GM12878 (cell line): ENCODE data around the gene KCNH5. TPM values are rescaled to one million over a fixed set of nuclear protein-coding genes. Genes with fewer than 3 reads are reported as not detected.

Experiments used
- ATAC-seq: fragments of 200-7000 bp; cut with Tn5 transposase; 3 replicates; pipeline ENCODE4 v1.9.1; 2020; ENCODE audit warnings: mild to moderate bottlenecking, moderate library complexity
- BruUV-seq: library from RNA; stranded (reverse); fragments of 400-500 nt; replicated peaks from 2 replicates; lab custom pipeline; 2021; lab: Mats Ljungman, UMichigan
- CTCF ChIA-PET: fragments of 300-600 bp; sonication (Branson Sonifier 250); formaldehyde crosslinking; extraction: SDS; loops from one replicate; lab custom pipeline; 2021; ENCODE audit warnings: inconsistent platforms; lab: Yijun Ruan, JAX
- POLR2A ChIA-PET: fragments of 350-600 bp; formaldehyde crosslinking; extraction: SDS; loops from one replicate; lab custom pipeline; 2021; ENCODE audit warnings: inconsistent platforms; lab: Charles Lee
- RAD21 ChIA-PET: fragments of 300-600 bp; sonication (Branson Sonifier 250); formaldehyde crosslinking; loops from one replicate; lab custom pipeline; 2023; ENCODE audit warnings: antibody characterized with exemption; ENCODE audit not compliant: unreplicated experiment; lab: Charles Lee
- SMC1A ChIA-PET: fragments of 300-600 bp; sonication (Branson Sonifier 250); formaldehyde crosslinking; loops from one replicate; lab custom pipeline; 2023; ENCODE audit not compliant: unreplicated experiment, uncharacterized antibody; lab: Charles Lee
- DNase-seq: peaks from one replicate; pipeline ENCODE4 v3.0.0-alpha.2; 2011; ENCODE audit warnings: low read depth, low spot score
- FAIRE-seq: peaks from 3 replicates; lab custom pipeline; 2011; peaks lifted over from hg19 to GRCh38; lab: Jason Lieb, UNC
- H2AFZ ChIP-seq: 2 replicates; pipeline ENCODE4 v1.6.0; 2011; ENCODE audit warnings: low read depth, low read length, control low read depth; ENCODE audit not compliant: control insufficient read depth
- H3K27ac ChIP-seq: 2 replicates; pipeline ENCODE4 v1.5.1; 2011; ENCODE audit warnings: control low read depth; ENCODE audit not compliant: control insufficient read depth, insufficient read depth
- H3K27me3 ChIP-seq, 2 experiments: replicated peaks in 1 of 2; 2 replicates each; pipeline versions ENCODE4 v1.6.0 to v1.6.1; 2011; ENCODE audit warnings: low read length in 1 of 2; ENCODE audit not compliant: control insufficient read depth in 2 of 2, insufficient read depth in 2 of 2
- H3K36me3 ChIP-seq, 2 experiments: 2 replicates each; pipeline ENCODE4 v1.5.1; 2011; ENCODE audit warnings: low read length in 1 of 2; ENCODE audit not compliant: control insufficient read depth in 2 of 2, insufficient read depth in 2 of 2
- H3K4me1 ChIP-seq: 2 replicates; pipeline ENCODE4 v1.6.1; 2011; ENCODE audit warnings: mild to moderate bottlenecking, low read length, moderate library complexity, mixed read lengths; ENCODE audit not compliant: control insufficient read depth, insufficient read depth
- H3K4me2 ChIP-seq: 2 replicates; pipeline ENCODE4 v1.6.0; 2011; ENCODE audit warnings: control low read depth; ENCODE audit not compliant: control insufficient read depth, insufficient read depth
- H3K4me3 ChIP-seq: fragments of 200-600 bp; sonication (generic); 2 replicates; pipeline ENCODE4 v1.5.1; 2016
- H3K79me2 ChIP-seq: 2 replicates; pipeline ENCODE4 v1.6.0; 2011; ENCODE audit warnings: low read length; ENCODE audit not compliant: control insufficient read depth, insufficient read depth
- H3K9ac ChIP-seq: 2 replicates; pipeline ENCODE4 v1.8.0; 2011; ENCODE audit warnings: low read length, control low read depth, mixed read lengths; ENCODE audit not compliant: control insufficient read depth, insufficient read depth
- H3K9me3 ChIP-seq: replicated peaks from 3 replicates; pipeline ENCODE4 v1.5.1; 2011; ENCODE audit warnings: mild to moderate bottlenecking, low read length; ENCODE audit not compliant: control insufficient read depth, insufficient read depth
- H4K20me1 ChIP-seq: 2 replicates; pipeline ENCODE4 v1.6.0; 2011; ENCODE audit not compliant: control insufficient read depth, insufficient read depth
- BCLAF1 ChIP-seq: fragments of 450-650 bp; IDR thresholded peaks from 2 replicates; pipeline ENCODE4 v1.6.1; 2017; ENCODE audit warnings: antibody characterized with exemption, mild to moderate bottlenecking, moderate library complexity
- BRCA1 ChIP-seq: IDR thresholded peaks from 2 replicates; pipeline ENCODE4 v1.6.1; 2011; ENCODE audit warnings: low read depth, low read length, improper control_type of control experiment
- CEBPB ChIP-seq, 2 experiments: fragments of 150-350 bp in 1 of 2; IDR thresholded peaks; 2 replicates each; pipeline ENCODE4 v1.6.1; 2012 to 2014; ENCODE audit warnings: low read depth in 2 of 2, low read length in 2 of 2, borderline replicate concordance in 1 of 2, inconsistent platforms in 1 of 2
- CREB1 ChIP-seq: IDR thresholded peaks from 2 replicates; pipeline ENCODE4 v1.6.1; 2012; ENCODE audit warnings: low read depth, mild to moderate bottlenecking, inconsistent platforms
- FOS ChIP-seq: IDR thresholded peaks from 3 replicates; pipeline ENCODE4 v1.6.1; 2011; ENCODE audit warnings: borderline replicate concordance; ENCODE audit not compliant: insufficient read length; ENCODE audit errors: extremely low read depth
- PAX5 ChIP-seq: IDR thresholded peaks from 2 replicates; pipeline ENCODE4 v1.6.1; 2011; ENCODE audit warnings: low read depth, low read length, borderline replicate concordance
- PBX3 ChIP-seq: IDR thresholded peaks from 2 replicates; pipeline ENCODE4 v1.6.1; 2011; ENCODE audit warnings: mild to moderate bottlenecking, low read depth, low read length, moderate library complexity; ENCODE audit not compliant: insufficient replicate concordance
- PKNOX1 ChIP-seq: fragments of 450-650 bp; IDR thresholded peaks from 2 replicates; pipeline ENCODE4 v1.6.1; 2016; ENCODE audit warnings: mild to moderate bottlenecking
- PML ChIP-seq: IDR thresholded peaks from 2 replicates; pipeline ENCODE4 v1.6.1; 2012; ENCODE audit warnings: low read length, inconsistent platforms
- RCOR1 ChIP-seq: conservative IDR thresholded peaks from 2 replicates; pipeline ENCODE4 v1.6.1; 2012; ENCODE audit warnings: low read depth, low read length, improper control_type of control experiment
- RELB ChIP-seq: fragments of 450-650 bp; IDR thresholded peaks from 2 replicates; pipeline ENCODE4 v1.6.1; 2017; ENCODE audit warnings: low read depth, mild to moderate bottlenecking, moderate library complexity
- RFX5 ChIP-seq: IDR thresholded peaks from 2 replicates; pipeline ENCODE4 v1.6.1; 2011; ENCODE audit warnings: low read depth, low read length, improper control_type of control experiment
- SIX5 ChIP-seq: IDR thresholded peaks from 2 replicates; pipeline ENCODE4 v1.6.1; 2011; ENCODE audit warnings: mild to moderate bottlenecking, low read depth, low read length, moderate library complexity; ENCODE audit not compliant: severe bottlenecking
- SPI1 ChIP-seq: IDR thresholded peaks from 2 replicates; pipeline ENCODE4 v1.6.1; 2011; ENCODE audit warnings: low read depth, mild to moderate bottlenecking, low read length, moderate library complexity, borderline replicate concordance; ENCODE audit not compliant: insufficient read depth
- SREBF2 ChIP-seq: IDR thresholded peaks from 2 replicates; pipeline ENCODE4 v1.6.1; 2012; ENCODE audit warnings: mild to moderate bottlenecking, low read length
- SUPT20H ChIP-seq: IDR thresholded peaks from 2 replicates; pipeline ENCODE4 v1.6.1; 2011; ENCODE audit warnings: low read depth, mild to moderate bottlenecking, low read length, moderate library complexity, borderline replicate concordance; ENCODE audit not compliant: control insufficient read depth
- TCF7 ChIP-seq: IDR thresholded peaks from 2 replicates; pipeline ENCODE4 v1.6.1; 2014; ENCODE audit warnings: antibody characterized with exemption, borderline replicate concordance
- ZBED1 ChIP-seq: IDR thresholded peaks from 2 replicates; pipeline ENCODE4 v1.6.1; 2016; ENCODE audit warnings: borderline replicate concordance
- WGBS: methylation state at CpG from one replicate; pipeline ENCODE4 v1.1.6; 2016; ENCODE audit warnings: low lambda C conversion rate; ENCODE audit not compliant: insufficient replicate concordance, insufficient coverage; ENCODE audit errors: missing lambda C conversion rate; 5-methylcytosine and 5-hydroxymethylcytosine counted together
- in situ Hi-C: fragments of 300-500 bp; cut with MboI; formaldehyde crosslinking; loops from 9 replicates; pipeline ENCODE4 v1.14.3; 2018; ENCODE audit warnings: mixed read lengths
- intact Hi-C: fragments of 100-400 bp; cut with micrococcal nuclease; formaldehyde crosslinking; loops from one replicate; pipeline ENCODE4 v1.14.2; 2022; ENCODE audit not compliant: unreplicated experiment
- polyA plus RNA-seq, 11 experiments: library from polyadenylated mRNA; depleted of rRNA in 4 of 11; unstranded in 6 of 11; stranded (reverse) in 5 of 11; fragments of >200 nt; fragmentation: Nextera tagmentation in 4 of 11; fragmentation: Illumina TruSeq in 1 of 11; extraction: Ambion mirVana in 4 of 11; extraction: Trizol in 1 of 11; gene quantifications; 1 replicate in 1 of 11; 2 replicates in 10 of 11; pipeline versions ENCODE4 v1.2.1 to v1.2.3, GENCODE V29; 2011 to 2016; ENCODE audit warnings: inconsistent platforms in 2 of 11, missing spikeins in 2 of 11, low read depth in 1 of 11
- total RNA-seq, 4 experiments: library from RNA; depleted of rRNA in 3 of 4; stranded (reverse); fragments of >200 nt in 3 of 4; fragmentation: Illumina TruSeq in 1 of 4; extraction: Trizol in 1 of 4; gene quantifications; 2 replicates each; pipeline versions ENCODE4 v1.2.1 to v1.2.3, GENCODE V29; 2013 to 2021

Gene KCNH5
- total and polyA plus RNA-seq, 10 of the 15 experiments (the other 5 are each of a cell fraction or from before 2014, with no cell fraction given): under 0.01 to 0.04 (median 0.04) TPM; not detected in 7

DNA sequence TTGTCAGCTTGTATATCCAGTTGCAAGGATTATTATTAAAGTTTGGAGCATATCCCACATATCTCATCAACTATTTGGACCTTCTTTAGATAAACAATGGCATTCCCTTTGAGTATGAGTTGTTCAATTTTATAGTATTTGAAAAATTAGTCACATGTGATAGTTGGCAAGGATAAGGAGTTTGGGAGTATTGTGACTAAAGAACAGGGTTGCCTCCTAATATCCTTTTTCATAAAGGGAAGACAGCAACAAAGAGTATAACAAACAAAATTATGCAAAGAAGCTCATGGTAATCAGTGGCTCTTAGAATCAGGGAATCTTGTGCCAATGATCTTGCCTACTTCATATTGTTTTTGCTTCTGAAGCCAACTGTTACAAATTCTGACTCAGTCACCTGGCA, 31.2 kb upstream of the KCNH5 start (continued):
- TF ChIP-seq SUPT20H (no peak), SREBF2 (no peak)
- TF ChIP-seq, all 136 proteins: peak for 0

GRCh38 chr14:63055631-63056030, 10.4 kb upstream of the KCNH5 start:
- H3K79me2 ChIP-seq: no peaks in the 10 kb centered on the region
- no peak overlapping the region for H2AFZ ChIP-seq
- no peak overlapping the region for H3K4me2 ChIP-seq
- FAIRE-seq (no peak), ATAC-seq (no peak), DNase-seq (no peak)
- no peaks in the 10 kb centered on the region for H3K4me1 ChIP-seq
- no peaks in the 10 kb centered on the region for H3K27me3 ChIP-seq
- no peak overlapping the region for H3K4me3 ChIP-seq
- in situ Hi-C loops (no loop called here), intact Hi-C loops (no loop called here)
- ChIA-PET POLR2A (no interaction called here), CTCF (no interaction called here), RAD21 (no interaction called here), SMC1A (no interaction called here)
- H4K20me1 ChIP-seq: no peaks in the 10 kb centered on the region
- WGBS: 0% methylated on average over 1 of the region's 1 CpG
- no peaks in the 10 kb centered on the region for H3K36me3 ChIP-seq
- no TSS peak for BruUV-seq
- TF ChIP-seq SIX5 (no peak), PBX3 (no peak), PKNOX1 (no peak), CEBPB (IDR thresholded peaks at IDR 0.05; ENCODE audit: borderline replicate concordance in 1 of 2, low read depth in 2 of 2, low read length in 2 of 2) (no peak), ZBED1 (no peak), BRCA1 (no peak), TCF7 (no peak), RELB (no peak), SPI1 (no peak), FOS (no peak), RCOR1 (no peak), PAX5 (no peak), RFX5 (no peak), CREB1 (no peak), BCLAF1 (no peak), PML (no peak)
- H3K9me3 ChIP-seq: no peaks in the 10 kb centered on the region
- no peak overlapping the region for H3K9ac ChIP-seq
- no peak overlapping the region for H3K27ac ChIP-seq
